Measurements from ENCODE around the gene ANAPC4.

DNA sequence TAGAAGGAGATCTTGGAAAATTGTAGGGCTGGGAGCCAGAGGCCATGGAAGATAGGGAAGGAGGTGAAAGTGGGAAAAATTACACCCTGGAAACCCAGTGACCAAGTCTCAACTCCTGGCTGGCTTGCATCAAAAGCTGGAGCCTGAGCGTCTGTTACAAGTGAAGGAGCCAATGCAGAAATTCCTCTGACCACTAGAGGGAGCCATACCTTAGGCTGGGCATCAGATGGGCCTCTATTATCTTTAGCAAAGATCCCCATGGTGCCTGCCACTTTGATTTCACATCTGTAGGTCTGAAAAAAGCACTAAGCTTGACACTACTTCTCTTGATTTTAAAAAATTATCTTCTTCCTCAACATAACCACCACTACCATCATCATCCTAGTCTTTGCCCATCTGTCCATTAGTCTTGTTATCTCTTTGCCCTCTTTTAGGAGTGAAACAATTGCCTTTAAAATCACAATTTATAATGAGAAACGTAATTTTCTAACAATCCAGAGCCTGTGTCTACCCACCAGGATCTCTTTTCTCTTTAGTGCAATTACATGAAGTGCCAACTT is 62.9 kb downstream of the ANAPC4 start:
- TF ChIP-seq, protein P1, sequence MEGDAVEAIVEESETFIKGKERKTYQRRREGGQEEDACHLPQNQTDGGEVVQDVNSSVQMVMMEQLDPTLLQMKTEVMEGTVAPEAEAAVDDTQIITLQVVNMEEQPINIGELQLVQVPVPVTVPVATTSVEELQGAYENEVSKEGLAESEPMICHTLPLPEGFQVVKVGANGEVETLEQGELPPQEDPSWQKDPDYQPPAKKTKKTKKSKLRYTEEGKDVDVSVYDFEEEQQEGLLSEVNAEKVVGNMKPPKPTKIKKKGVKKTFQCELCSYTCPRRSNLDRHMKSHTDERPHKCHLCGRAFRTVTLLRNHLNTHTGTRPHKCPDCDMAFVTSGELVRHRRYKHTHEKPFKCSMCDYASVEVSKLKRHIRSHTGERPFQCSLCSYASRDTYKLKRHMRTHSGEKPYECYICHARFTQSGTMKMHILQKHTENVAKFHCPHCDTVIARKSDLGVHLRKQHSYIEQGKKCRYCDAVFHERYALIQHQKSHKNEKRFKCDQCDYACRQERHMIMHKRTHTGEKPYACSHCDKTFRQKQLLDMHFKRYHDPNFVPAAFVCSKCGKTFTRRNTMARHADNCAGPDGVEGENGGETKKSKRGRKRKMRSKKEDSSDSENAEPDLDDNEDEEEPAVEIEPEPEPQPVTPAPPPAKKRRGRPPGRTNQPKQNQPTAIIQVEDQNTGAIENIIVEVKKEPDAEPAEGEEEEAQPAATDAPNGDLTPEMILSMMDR (IDR thresholded peaks at IDR 0.05), result peak; percentile 57 to 86 (median 70)
- TF ChIP-seq POLR2A (IDR thresholded peaks at IDR 0.05) (no peak), EP300 (IDR thresholded peaks at IDR 0.05) (no peak), POLR2AphosphoS5 (IDR thresholded peaks at IDR 0.05) (no peak)

All from upper lobe of left lung (tissue), 4 donors.